ENCODE results near the gene NDST1. TPM values are rescaled to one million over a fixed set of nuclear protein-coding genes. Genes with fewer than 3 reads are reported as not detected.
A peak's percentile ranks its signal among the peaks of the same experiment; 100 is the strongest.

Gene NDST1
- total RNA-seq, 2 donors from 2014 or later = 37.6 to 56.0 TPM

- 80% methylated on average over 3 to 5 of the region's 5 CpGs for WGBS, 2 donors
Observed at GRCh38 chr5:150599281-150599680, 91.3 kb downstream of the NDST1 start.

GRCh38 chr5:150599917-150600511, 92.1 kb downstream of the NDST1 start:
- Histone ChIP-seq H3K27ac (peak overlapping the region in 3 of 4 donors; percentile 13 to 54 (median 27)), H3K4me3 (no peak overlapping the region), H3K4me1 (peaks cover 18% of the 10 kb centered on the region), H3K9me3 (no peaks in the 10 kb centered on the region), H3K36me3 (replicated peaks in 1 of 2; ENCODE audit: insufficient read depth in 1 of 2, low read depth in 2 of 2) (no peaks in the 10 kb centered on the region), H3K27me3 (no peaks in the 10 kb centered on the region)
- ATAC-seq (peak; percentile 87), DNase-seq (peak; percentile 84 to 88 (median 87))
- TF ChIP-seq CTCF (IDR thresholded peaks at IDR 0.05) = no peak
- peak in 2 of 3 donors; percentile 39 for TF ChIP-seq POLR2A (IDR thresholded peaks at IDR 0.05)
- intact Hi-C loops (cut with DNase I) = no loop called here
- WGBS, 2 donors = 33 to 41% methylated on average over 10 of the region's 11 CpGs

More at GRCh38 chr5:150599281-150599680, 91.3 kb downstream of the NDST1 start:
- DNase-seq = no peak
- intact Hi-C loops (cut with DNase I) = no loop called here
- H3K4me3 ChIP-seq = no peak overlapping the region
- H3K27ac ChIP-seq = peak overlapping the region in 2 of 4 donors; percentile 27 to 54
- no peaks in the 10 kb centered on the region for H3K36me3 ChIP-seq (replicated peaks in 1 of 2; ENCODE audit: insufficient read depth in 1 of 2, low read depth in 2 of 2)
- H3K4me1 ChIP-seq = peaks cover 18% of the 10 kb centered on the region
- TF ChIP-seq POLR2A (IDR thresholded peaks at IDR 0.05) (no peak), CTCF (IDR thresholded peaks at IDR 0.05) (no peak)
- no peak for ATAC-seq
- no peaks in the 10 kb centered on the region for H3K27me3 ChIP-seq
- H3K9me3 ChIP-seq = no peaks in the 10 kb centered on the region

- TF ChIP-seq POLR2A (IDR thresholded peaks at IDR 0.05) (peak in 1 of 3 donors; percentile 9), CTCF (IDR thresholded peaks at IDR 0.05) (no peak)
- ATAC-seq (no peak), DNase-seq (no peak)
- no peaks in the 10 kb centered on the region for H3K9me3 ChIP-seq
- H3K4me1 ChIP-seq = peaks cover 18% of the 10 kb centered on the region
- 69 to 77% methylated on average over 20 to 25 of the region's 25 CpGs for WGBS, 2 donors
- H3K27ac ChIP-seq = peak overlapping the region in 3 of 4 donors; percentile 13 to 54 (median 54)
- intact Hi-C loops (cut with DNase I) = no loop called here
- H3K36me3 ChIP-seq (replicated peaks in 1 of 2; ENCODE audit: insufficient read depth in 1 of 2, low read depth in 2 of 2) = no peaks in the 10 kb centered on the region
- no peak overlapping the region for H3K4me3 ChIP-seq
- no peaks in the 10 kb centered on the region for H3K27me3 ChIP-seq
Observed at GRCh38 chr5:150600616-150601490, 92.9 kb downstream of the NDST1 start.

GRCh38 chr5:150601491-150602345, 93.8 kb downstream of the NDST1 start:
- intact Hi-C loops (cut with DNase I) = no loop called here
- H3K27me3 ChIP-seq = no peaks in the 10 kb centered on the region
- H3K27ac ChIP-seq = peak overlapping the region in 3 of 4 donors; percentile 13 to 54 (median 54)
- no peak for DNase-seq
- WGBS, 2 donors = 84 to 91% methylated on average over 10 to 16 of the region's 16 CpGs
- H3K4me1 ChIP-seq = peaks cover 18% of the 10 kb centered on the region
- no peak for ATAC-seq
- TF ChIP-seq POLR2A (IDR thresholded peaks at IDR 0.05) (no peak), CTCF (IDR thresholded peaks at IDR 0.05) (no peak)
- H3K36me3 ChIP-seq (replicated peaks in 1 of 2; ENCODE audit: insufficient read depth in 1 of 2, low read depth in 2 of 2) = no peaks in the 10 kb centered on the region
- no peak overlapping the region for H3K4me3 ChIP-seq
- no peaks in the 10 kb centered on the region for H3K9me3 ChIP-seq
